ENCODE results near the gene PTPRN.

DNA sequence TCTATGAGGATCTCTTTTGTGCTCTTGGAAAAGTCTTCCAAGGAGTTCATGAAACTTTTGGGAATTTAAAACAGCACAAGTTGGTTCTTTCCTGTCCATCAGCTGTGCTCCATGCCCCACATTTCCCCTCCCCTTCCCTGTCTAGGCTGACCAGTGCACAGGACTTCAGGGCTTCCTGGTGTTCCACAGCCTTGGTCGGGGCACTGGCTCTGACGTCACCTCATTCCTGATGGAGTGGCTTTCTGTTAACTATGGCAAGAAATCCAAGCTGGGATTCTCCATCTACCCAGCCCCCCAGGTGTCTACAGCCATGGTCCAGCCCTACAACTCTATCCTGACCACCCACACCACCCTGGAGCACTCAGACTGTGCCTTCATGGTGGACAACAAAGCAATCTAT, 38.2 kb downstream of the PTPRN start:
- TF ChIP-seq, protein P1, sequence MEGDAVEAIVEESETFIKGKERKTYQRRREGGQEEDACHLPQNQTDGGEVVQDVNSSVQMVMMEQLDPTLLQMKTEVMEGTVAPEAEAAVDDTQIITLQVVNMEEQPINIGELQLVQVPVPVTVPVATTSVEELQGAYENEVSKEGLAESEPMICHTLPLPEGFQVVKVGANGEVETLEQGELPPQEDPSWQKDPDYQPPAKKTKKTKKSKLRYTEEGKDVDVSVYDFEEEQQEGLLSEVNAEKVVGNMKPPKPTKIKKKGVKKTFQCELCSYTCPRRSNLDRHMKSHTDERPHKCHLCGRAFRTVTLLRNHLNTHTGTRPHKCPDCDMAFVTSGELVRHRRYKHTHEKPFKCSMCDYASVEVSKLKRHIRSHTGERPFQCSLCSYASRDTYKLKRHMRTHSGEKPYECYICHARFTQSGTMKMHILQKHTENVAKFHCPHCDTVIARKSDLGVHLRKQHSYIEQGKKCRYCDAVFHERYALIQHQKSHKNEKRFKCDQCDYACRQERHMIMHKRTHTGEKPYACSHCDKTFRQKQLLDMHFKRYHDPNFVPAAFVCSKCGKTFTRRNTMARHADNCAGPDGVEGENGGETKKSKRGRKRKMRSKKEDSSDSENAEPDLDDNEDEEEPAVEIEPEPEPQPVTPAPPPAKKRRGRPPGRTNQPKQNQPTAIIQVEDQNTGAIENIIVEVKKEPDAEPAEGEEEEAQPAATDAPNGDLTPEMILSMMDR (IDR thresholded peaks at IDR 0.05) = no peak
- TF ChIP-seq POLR2AphosphoS5 (IDR thresholded peaks at IDR 0.05) (no peak), POLR2A (IDR thresholded peaks at IDR 0.05) (no peak)

Measured in suprapubic skin (tissue), 4 donors.